Measurements from ENCODE around the gene ITM2C. TPM values are rescaled to one million over a fixed set of nuclear protein-coding genes. Genes with fewer than 3 reads are reported as not detected.

ITM2C gene
- total and polyA plus RNA-seq, 2 of the 13 experiments (the other 11 are each of a cell fraction or from before 2014, with no cell fraction given) = 70.5 to 270 TPM

- no TSS peak for BruUV-seq (replicated peaks)
Observed at GRCh38 chr2:230823264-230823964, 41.3 kb upstream of the ITM2C start.

GRCh38 chr2:230824406-230824978, 40.2 kb upstream of the ITM2C start:
- in situ Hi-C loops (cut with HindIII; ENCODE audit: extremely low pct_ligation_motif_present, low pct_unique_long_range_greater_than_20kb) = loop anchor here (5.0 to 25.0 kb wide), 2 partner anchors 163 to 812 kb away; no protein-coding TSS in a partner anchor
- peak overlapping the region in 2 of 3 experiments; percentile 28 to 36; a peak in 2 of 6 replicates for H3K4me3 ChIP-seq (replicated peaks in 1 of 3; ENCODE audit: insufficient read depth in 1 of 3, low read depth in 2 of 3, low read length in 3 of 3)
- 21% methylated on average over 14 of the region's 14 CpGs for WGBS (ENCODE audit: low lambda C conversion rate)
- H4K20me1 ChIP-seq (ENCODE audit: insufficient read depth, low read length) = no peaks in the 10 kb centered on the region
- POLR2A ChIA-PET = interaction anchor here (1.0 kb wide), 1 partner anchor 229 kb away, joined by 3 read pairs; no protein-coding TSS in a partner anchor
- no TSS peak for BruUV-seq (replicated peaks)
- DNase-seq (ENCODE audit: low spot score) (peak; percentile 87), FAIRE-seq (peak; percentile 80), ATAC-seq (peak; percentile 91)
- H3K4me2 ChIP-seq (ENCODE audit: low read depth, low read length) = peak overlapping the region; percentile 70
- no peak overlapping the region for H3K27ac ChIP-seq (ENCODE audit: extremely low read length, insufficient read depth, low read length)
- no peaks in the 10 kb centered on the region for H3K4me1 ChIP-seq (ENCODE audit: insufficient read depth, low read length)
- H3K9me3 ChIP-seq (ENCODE audit: low read length) = no peaks in the 10 kb centered on the region
- H3K9ac ChIP-seq (ENCODE audit: insufficient read depth, low read depth, low read length) = 0 out of 2 replicates have a peak overlapping the region, but pooled peaks have one; percentile 12
- CTCF ChIA-PET (ENCODE audit: low intra/inter-chr PET ratio, low total read pairs) = interaction anchor here (1.7 to 3.0 kb wide), 2 partner anchors 25 to 163 kb away, joined by 15 to 25 read pairs; no protein-coding TSS in a partner anchor
- no peak overlapping the region for H2AFZ ChIP-seq (ENCODE audit: low read length)
- intact Hi-C loops (cut with micrococcal nuclease; ENCODE audit: unreplicated experiment) = loop anchor here (1.0 kb wide), 2 partner anchors 24 to 163 kb away; no protein-coding TSS in a partner anchor
- peaks cover 0 to 3% of the 10 kb centered on the region in 2 experiments; a peak in 1 of 5 replicates for H3K36me3 ChIP-seq (replicated peaks in 1 of 2; ENCODE audit: control insufficient read depth in 1 of 2, insufficient read depth in 2 of 2, low read length in 2 of 2)
- H3K27me3 ChIP-seq (ENCODE audit: control insufficient read depth in 1 of 2, insufficient read depth in 2 of 2, low read length in 2 of 2) = peaks cover 2 to 24% of the 10 kb centered on the region in 2 experiments; a peak in 4 of 5 replicates
- no peaks in the 10 kb centered on the region for H3K79me2 ChIP-seq (ENCODE audit: insufficient read depth, low read length)
- 0 out of 2 replicates have a peak, but pooled peaks have one; percentile 48 for TF ChIP-seq ZNF547 (CRISPR knock-in tag; IDR thresholded peaks at IDR 0.05)
- TF ChIP-seq RBM22 (optimal IDR thresholded peaks at IDR 0.05; ENCODE audit: low read length) = no peak
- peak; percentile 37 to 45; a peak in 3 of 4 replicates for TF ChIP-seq HMGXB4 (CRISPR knock-in tag; IDR thresholded peaks at IDR 0.05; ENCODE audit: borderline replicate concordance in 1 of 2, low read depth in 1 of 2)
- TF ChIP-seq SMARCC2 (IDR thresholded peaks at IDR 0.05) = no peak
- TF ChIP-seq ZNF282 (IDR thresholded peaks at IDR 0.05; ENCODE audit: partially characterized antibody) = no peak
- peak; percentile 68 for TF ChIP-seq CEBPB (IDR thresholded peaks at IDR 0.05; ENCODE audit: borderline replicate concordance, low read depth, low read length)
- peak; percentile 54 for TF ChIP-seq ZNF501 (CRISPR knock-in tag; IDR thresholded peaks at IDR 0.05)
- 0 out of 2 replicates have a peak, but pooled peaks have one; percentile 39 for TF ChIP-seq ZBTB7B (CRISPR knock-in tag; IDR thresholded peaks at IDR 0.05)
- TF ChIP-seq ZNF235 (CRISPR knock-in tag; IDR thresholded peaks at IDR 0.05; ENCODE audit: borderline replicate concordance) = no peak
- peak; percentile 74 for TF ChIP-seq SMC3 (IDR thresholded peaks at IDR 0.05; ENCODE audit: low read length)

More at GRCh38 chr2:230823264-230823964, 41.3 kb upstream of the ITM2C start:
- TF ChIP-seq RBM22 (optimal IDR thresholded peaks at IDR 0.05; ENCODE audit: low read length) = peak; percentile 93
- TF ChIP-seq CREBL2 (CRISPR knock-in tag; IDR thresholded peaks at IDR 0.05; ENCODE audit: borderline replicate concordance) = no peak
- no peak for TF ChIP-seq NFKBIZ (CRISPR knock-in tag; IDR thresholded peaks at IDR 0.05)
- Histone ChIP-seq H3K27ac (ENCODE audit: extremely low read length, insufficient read depth, low read length) (no peak overlapping the region), H3K9ac (ENCODE audit: insufficient read depth, low read depth, low read length) (no peak overlapping the region), H3K4me1 (ENCODE audit: insufficient read depth, low read length) (no peaks in the 10 kb centered on the region), H3K36me3 (replicated peaks in 1 of 2; ENCODE audit: control insufficient read depth in 1 of 2, insufficient read depth in 2 of 2, low read length in 2 of 2) (peaks cover 6 to 7% of the 10 kb centered on the region in 2 experiments; a peak in 4 of 5 replicates), H3K4me3 (replicated peaks in 1 of 3; ENCODE audit: insufficient read depth in 1 of 3, low read depth in 2 of 3, low read length in 3 of 3) (no peak overlapping the region), H2AFZ (ENCODE audit: low read length) (no peak overlapping the region), H3K79me2 (ENCODE audit: insufficient read depth, low read length) (no peaks in the 10 kb centered on the region), H4K20me1 (ENCODE audit: insufficient read depth, low read length) (no peaks in the 10 kb centered on the region), H3K27me3 (ENCODE audit: control insufficient read depth in 1 of 2, insufficient read depth in 2 of 2, low read length in 2 of 2) (peaks cover 0 to 21% of the 10 kb centered on the region in 2 experiments; a peak in 4 of 5 replicates), H3K4me2 (ENCODE audit: low read depth, low read length) (no peak overlapping the region), H3K9me3 (ENCODE audit: low read length) (no peaks in the 10 kb centered on the region)
- WGBS (ENCODE audit: low lambda C conversion rate) = 56% methylated on average over 10 of the region's 10 CpGs
- ATAC-seq = peak; percentile 12
- intact Hi-C loops (cut with micrococcal nuclease; ENCODE audit: unreplicated experiment) = no loop called here
- FAIRE-seq = no peak
- in situ Hi-C loops (cut with HindIII; ENCODE audit: extremely low pct_ligation_motif_present, low pct_unique_long_range_greater_than_20kb) = loop anchor here (5.0 to 25.0 kb wide), 2 partner anchors 164 to 811 kb away; no protein-coding TSS in a partner anchor
- DNase-seq (ENCODE audit: low spot score) = no peak
- POLR2A ChIA-PET = no interaction called here
- CTCF ChIA-PET (ENCODE audit: low intra/inter-chr PET ratio, low total read pairs) = interaction anchor here (1.7 to 3.0 kb wide), 2 partner anchors 26 to 164 kb away, joined by 15 to 25 read pairs; no protein-coding TSS in a partner anchor
